ENCODE results near the gene NOD1.

DNA sequence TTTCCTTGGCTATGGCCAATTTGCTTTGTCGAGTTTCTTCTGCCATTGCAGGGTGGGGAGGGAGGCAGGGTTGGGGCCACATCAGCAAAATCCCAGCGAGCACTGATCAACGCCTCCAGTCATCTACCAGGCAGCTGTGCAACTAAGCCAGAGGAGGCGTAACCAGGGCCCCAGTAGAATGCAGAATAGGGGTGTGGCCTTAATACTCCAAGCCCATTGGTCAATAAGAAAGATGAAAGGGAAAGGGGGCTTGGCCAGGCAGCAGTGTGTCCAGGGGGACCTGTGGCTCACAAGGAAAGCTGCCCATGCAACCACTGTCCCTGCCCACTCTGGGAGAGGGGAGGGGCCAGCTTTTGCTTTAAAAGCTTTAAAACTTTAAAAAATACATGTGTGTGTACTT, 47.6 kb upstream of the NOD1 start:
- TF ChIP-seq POLR2A (IDR thresholded peaks at IDR 0.05) (no peak), POLR2AphosphoS5 (IDR thresholded peaks at IDR 0.05; ENCODE audit: insufficient read depth in 1 of 2, low read depth in 1 of 2) (no peak)
